GM06990 (cell line): Measurements from ENCODE around the gene KCNQ1OT1.

Experiments used
- DNase-seq: peaks from one replicate; pipeline ENCODE4 v3.0.0-alpha.2; 2011; ENCODE audit not compliant: insufficient read length; ENCODE audit errors: extremely low read depth
- H3K27me3 ChIP-seq: replicated peaks from 2 replicates; pipeline ENCODE4 v1.6.0; 2011; ENCODE audit warnings: low read length; ENCODE audit not compliant: control insufficient read depth, insufficient read depth
- H3K36me3 ChIP-seq: 2 replicates; pipeline ENCODE4 v1.5.1; 2011; ENCODE audit warnings: low read length; ENCODE audit not compliant: control insufficient read depth, insufficient read depth
- H3K4me3 ChIP-seq: replicated peaks from 2 replicates; pipeline ENCODE4 v1.5.1; 2011; ENCODE audit warnings: low read depth, mild to moderate bottlenecking, control low read depth, low read length
- TF ChIP-seq, protein P1 (sequence below): IDR thresholded peaks from 2 replicates; pipeline ENCODE4 v1.5.1; 2011; ENCODE audit warnings: low read length, control low read depth, mild to moderate bottlenecking, inconsistent platforms; ENCODE audit not compliant: insufficient read depth, poor library complexity, severe bottlenecking

Gene KCNQ1OT1

DNA sequence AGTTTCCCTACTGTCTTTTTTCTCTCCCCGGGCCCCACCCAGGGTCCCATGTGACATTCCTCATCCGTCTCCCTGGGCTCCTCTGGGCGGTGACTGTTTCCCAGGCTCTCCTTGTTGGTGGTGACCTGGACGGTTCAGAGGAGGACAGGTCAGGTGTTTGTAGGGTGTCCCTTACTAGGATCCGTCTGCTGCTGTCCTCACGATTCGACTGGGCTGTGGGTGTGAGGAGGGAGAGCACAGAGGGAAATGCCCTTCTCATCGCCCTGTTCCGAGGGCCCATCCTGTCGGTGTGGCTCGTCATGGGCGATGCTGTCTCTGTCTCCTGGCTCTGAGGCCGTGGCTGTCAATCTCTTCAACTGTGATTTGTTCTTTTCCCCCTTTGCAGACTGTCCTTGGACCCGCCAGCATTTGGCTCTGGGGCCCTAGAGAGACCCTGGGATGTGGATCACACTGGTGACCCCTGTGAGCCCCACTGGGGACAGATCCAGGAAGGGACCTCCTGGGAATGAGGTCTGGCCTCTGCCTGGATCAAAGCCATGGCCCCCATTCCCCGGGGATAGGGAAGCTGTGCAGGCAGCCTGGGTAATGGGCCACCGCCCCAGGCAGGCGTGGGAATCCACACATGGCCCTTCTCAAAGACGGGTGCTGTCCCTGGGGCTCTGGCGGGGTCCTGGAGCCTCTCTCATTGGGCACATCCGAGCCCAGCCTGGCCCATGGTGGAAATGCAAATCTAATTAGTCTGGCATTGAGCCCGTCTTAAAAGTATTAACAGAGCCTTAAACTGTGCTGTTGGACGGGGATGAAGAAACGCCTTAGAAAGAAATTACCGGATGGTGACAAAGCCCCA lies 46.8 kb upstream of the KCNQ1OT1 start:
- no peak for DNase-seq
- TF ChIP-seq, protein P1, sequence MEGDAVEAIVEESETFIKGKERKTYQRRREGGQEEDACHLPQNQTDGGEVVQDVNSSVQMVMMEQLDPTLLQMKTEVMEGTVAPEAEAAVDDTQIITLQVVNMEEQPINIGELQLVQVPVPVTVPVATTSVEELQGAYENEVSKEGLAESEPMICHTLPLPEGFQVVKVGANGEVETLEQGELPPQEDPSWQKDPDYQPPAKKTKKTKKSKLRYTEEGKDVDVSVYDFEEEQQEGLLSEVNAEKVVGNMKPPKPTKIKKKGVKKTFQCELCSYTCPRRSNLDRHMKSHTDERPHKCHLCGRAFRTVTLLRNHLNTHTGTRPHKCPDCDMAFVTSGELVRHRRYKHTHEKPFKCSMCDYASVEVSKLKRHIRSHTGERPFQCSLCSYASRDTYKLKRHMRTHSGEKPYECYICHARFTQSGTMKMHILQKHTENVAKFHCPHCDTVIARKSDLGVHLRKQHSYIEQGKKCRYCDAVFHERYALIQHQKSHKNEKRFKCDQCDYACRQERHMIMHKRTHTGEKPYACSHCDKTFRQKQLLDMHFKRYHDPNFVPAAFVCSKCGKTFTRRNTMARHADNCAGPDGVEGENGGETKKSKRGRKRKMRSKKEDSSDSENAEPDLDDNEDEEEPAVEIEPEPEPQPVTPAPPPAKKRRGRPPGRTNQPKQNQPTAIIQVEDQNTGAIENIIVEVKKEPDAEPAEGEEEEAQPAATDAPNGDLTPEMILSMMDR = no peak
- Histone ChIP-seq H3K36me3 (no peaks in the 10 kb centered on the region), H3K27me3 (no peaks in the 10 kb centered on the region), H3K4me3 (no peak overlapping the region)

DNA sequence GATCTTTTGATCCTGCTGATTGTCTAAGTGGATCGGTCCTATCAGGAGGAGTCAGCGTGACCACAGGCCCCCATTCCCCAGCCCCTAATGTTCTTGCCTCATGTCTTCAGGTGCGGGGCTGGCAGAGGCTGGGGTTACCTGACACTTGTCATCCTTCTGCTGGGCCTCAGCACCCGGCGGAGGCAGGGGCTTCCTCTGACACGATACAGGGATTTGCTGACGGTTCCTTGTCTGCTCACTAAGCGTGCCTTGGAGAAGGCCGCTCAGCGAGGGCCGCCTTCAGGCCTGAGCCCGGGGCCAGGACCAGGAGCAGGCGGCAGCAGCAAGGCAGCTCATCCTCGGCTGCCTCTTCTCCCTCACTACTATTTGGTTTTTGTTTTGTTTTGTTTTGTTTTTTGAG lies 45.7 kb upstream of the KCNQ1OT1 start:
- Histone ChIP-seq H3K4me3 (no peak overlapping the region), H3K36me3 (no peaks in the 10 kb centered on the region), H3K27me3 (no peaks in the 10 kb centered on the region; the same call in 1 of the 2 replicates)
- TF ChIP-seq, protein P1 = no peak
- no peak for DNase-seq

- Histone ChIP-seq H3K4me3 (no peak overlapping the region), H3K27me3 (no peaks in the 10 kb centered on the region; the same call in 1 of the 2 replicates), H3K36me3 (no peaks in the 10 kb centered on the region)
- no peak for DNase-seq
- TF ChIP-seq, protein P1 = no peak
Measured at GRCh38 chr11:2744166-2744565, 44.4 kb upstream of the KCNQ1OT1 start.

DNA sequence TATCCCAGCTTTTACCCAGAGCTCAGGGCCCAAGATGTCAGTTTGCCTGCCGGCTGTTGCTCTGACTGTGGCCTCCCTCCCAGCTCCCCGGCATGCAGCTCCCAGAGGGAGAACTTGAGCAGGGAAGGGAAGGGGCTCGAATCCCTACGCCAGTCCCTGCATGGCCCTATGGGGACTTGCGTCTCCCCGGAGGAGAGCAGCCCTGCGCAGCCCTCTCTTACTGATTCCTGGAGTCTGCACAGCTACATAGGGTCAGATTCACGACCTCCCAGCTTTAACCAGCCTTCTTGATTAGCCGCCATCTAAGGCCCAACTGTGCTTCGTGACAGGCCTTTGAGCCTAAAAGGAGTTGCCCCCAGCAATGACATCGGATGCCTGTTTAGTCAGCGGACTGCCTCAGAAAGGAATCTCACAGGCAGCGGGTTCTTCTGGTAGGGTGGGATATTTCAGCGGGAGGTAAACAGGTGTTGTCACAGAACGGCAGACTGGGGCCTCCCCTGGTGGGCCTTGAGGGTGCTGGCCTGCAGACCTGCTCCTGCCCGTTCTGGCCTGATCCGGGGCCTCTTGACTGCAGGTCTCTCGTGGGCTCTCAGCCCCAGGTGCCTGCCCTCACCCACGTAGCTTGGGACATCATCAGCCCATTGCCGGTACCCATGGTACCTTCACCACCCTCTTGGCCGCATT lies 43.8 kb upstream of the KCNQ1OT1 start:
- no peaks in the 10 kb centered on the region for H3K36me3 ChIP-seq
- H3K27me3 ChIP-seq = no peaks in the 10 kb centered on the region; the same call in 1 of the 2 replicates
- H3K4me3 ChIP-seq = no peak overlapping the region
- no peak for DNase-seq
- TF ChIP-seq, protein P1 = no peak

DNA sequence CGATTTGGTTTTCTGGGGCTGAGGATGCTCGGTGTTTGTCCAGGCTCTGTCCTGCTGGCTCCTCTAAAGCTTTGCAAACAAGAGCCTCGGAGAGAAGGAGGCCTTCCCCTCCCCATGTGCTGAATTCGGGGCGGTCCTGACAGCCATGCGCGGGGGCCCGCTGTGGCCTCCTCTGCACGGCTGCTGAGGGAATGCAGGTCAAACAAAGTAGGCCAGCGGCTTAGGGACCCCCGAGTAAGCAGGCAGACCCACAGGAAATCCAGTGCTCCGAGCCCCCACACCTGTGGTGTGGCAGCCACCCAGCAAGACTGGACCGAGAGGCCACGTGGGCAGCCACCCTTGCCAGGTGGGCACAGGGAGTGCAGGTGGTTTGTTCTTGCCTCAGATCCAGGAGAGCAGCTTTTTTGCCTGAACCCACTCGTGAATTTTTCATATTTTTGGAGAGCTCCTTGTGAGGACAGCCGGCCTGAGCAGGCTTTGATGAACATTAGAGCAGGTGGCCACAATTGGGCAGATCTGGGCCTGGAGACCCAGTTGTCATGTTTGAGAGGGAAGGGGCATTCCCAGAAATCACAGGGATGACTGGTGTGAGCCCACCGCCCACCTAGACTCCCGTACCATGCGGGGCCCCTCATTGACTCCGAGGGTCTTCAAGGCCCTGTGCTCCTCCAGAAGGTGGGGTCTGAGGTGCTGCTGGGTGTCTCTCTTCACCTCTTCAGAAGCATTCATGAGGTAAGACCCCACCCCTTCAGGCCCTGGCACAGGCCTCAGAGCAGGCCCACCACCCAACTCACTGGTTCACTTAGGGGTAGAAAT lies 43.0 kb upstream of the KCNQ1OT1 start:
- no peaks in the 10 kb centered on the region; the same call in 1 of the 2 replicates for H3K27me3 ChIP-seq
- no peak for DNase-seq
- no peaks in the 10 kb centered on the region for H3K36me3 ChIP-seq
- TF ChIP-seq, protein P1 = no peak
- no peak overlapping the region for H3K4me3 ChIP-seq
